Thyroid gland (tissue), 4 donors: Measurements from ENCODE around the gene PLEKHN1.

ENCODE experiments used
- CTCF ChIP-seq, 6 experiments: fragments of 200-600 bp in 3 of 6; fragments of 450-650 bp in 3 of 6; sonication (generic) in 3 of 6; IDR thresholded peaks; one replicate each; pipeline ENCODE4 v1.5.1; 2016 to 2019; ENCODE audit warnings: antibody characterized with exemption in 6 of 6, mild to moderate bottlenecking in 2 of 6, inconsistent platforms in 1 of 6, moderate library complexity in 1 of 6
- POLR2A ChIP-seq, 2 donors: fragments of 450-650 bp; IDR thresholded peaks; one replicate each; pipeline ENCODE4 v1.6.1; 2017; ENCODE audit warnings: antibody characterized with exemption in 2 of 2, mild to moderate bottlenecking in 2 of 2, moderate library complexity in 1 of 2

GRCh38 chr1:978835-979743 lies 12.8 kb downstream of the PLEKHN1 start:
- TF ChIP-seq POLR2A (IDR thresholded peaks at IDR 0.05) (no peak), CTCF (IDR thresholded peaks at IDR 0.05) (no peak)
